ENCODE data around the gene FRMD1.

GRCh38 chr6:168082860-168083513 is 4.0 kb upstream of the FRMD1 start:
- no peak for TF ChIP-seq POLR2A (IDR thresholded peaks at IDR 0.05)
- TF ChIP-seq, protein P1, sequence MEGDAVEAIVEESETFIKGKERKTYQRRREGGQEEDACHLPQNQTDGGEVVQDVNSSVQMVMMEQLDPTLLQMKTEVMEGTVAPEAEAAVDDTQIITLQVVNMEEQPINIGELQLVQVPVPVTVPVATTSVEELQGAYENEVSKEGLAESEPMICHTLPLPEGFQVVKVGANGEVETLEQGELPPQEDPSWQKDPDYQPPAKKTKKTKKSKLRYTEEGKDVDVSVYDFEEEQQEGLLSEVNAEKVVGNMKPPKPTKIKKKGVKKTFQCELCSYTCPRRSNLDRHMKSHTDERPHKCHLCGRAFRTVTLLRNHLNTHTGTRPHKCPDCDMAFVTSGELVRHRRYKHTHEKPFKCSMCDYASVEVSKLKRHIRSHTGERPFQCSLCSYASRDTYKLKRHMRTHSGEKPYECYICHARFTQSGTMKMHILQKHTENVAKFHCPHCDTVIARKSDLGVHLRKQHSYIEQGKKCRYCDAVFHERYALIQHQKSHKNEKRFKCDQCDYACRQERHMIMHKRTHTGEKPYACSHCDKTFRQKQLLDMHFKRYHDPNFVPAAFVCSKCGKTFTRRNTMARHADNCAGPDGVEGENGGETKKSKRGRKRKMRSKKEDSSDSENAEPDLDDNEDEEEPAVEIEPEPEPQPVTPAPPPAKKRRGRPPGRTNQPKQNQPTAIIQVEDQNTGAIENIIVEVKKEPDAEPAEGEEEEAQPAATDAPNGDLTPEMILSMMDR (IDR thresholded peaks at IDR 0.05), result no peak
